Measurements from ENCODE around the gene GNAL.
A peak's percentile ranks its signal among the peaks of the same experiment; 100 is the strongest.
"Not testable (repeated sequence)": the region's sequence is repeated elsewhere in the genome, so short reads cannot be mapped to it uniquely, and the experiment has no call there.

The GNAL gene

GRCh38 chr18:11688972-11689668 lies at the start of gene GNAL:
GNAL (plus strand) TSS chr18:11689264; CDS start chr18:11689564, 300 bp downstream.
- DNase-seq (ENCODE audit: low read depth): peak; percentile 91
- H3K4me3 ChIP-seq (ENCODE audit: low read length): peak within 1 kb of the TSS; percentile 58
- no peak for TF ChIP-seq CTCF (IDR thresholded peaks at IDR 0.05; ENCODE audit: insufficient read depth, low read depth, low read length, missing control alignments)

GRCh38 chr18:11647310-11647709 lies 41.8 kb upstream of the GNAL start:
- not testable (repeated sequence) for H3K4me3 ChIP-seq (ENCODE audit: low read length); DNase-seq (ENCODE audit: low read depth)

- DNase-seq (ENCODE audit: low read depth); H3K4me3 ChIP-seq (ENCODE audit: low read length): not testable (repeated sequence)
Observed at GRCh38 chr18:11647804-11648203, 41.3 kb upstream of the GNAL start.

- DNase-seq (ENCODE audit: low read depth): no peak
- no peak for TF ChIP-seq CTCF (IDR thresholded peaks at IDR 0.05; ENCODE audit: insufficient read depth, low read depth, low read length, missing control alignments)
- no peak overlapping the region for H3K4me3 ChIP-seq (ENCODE audit: low read length)
Observed at GRCh38 chr18:11649839-11650238, 39.2 kb upstream of the GNAL start.

- no peak for DNase-seq (ENCODE audit: low read depth)
- H3K4me3 ChIP-seq (ENCODE audit: low read length): no peak overlapping the region
- no peak for TF ChIP-seq CTCF (IDR thresholded peaks at IDR 0.05; ENCODE audit: insufficient read depth, low read depth, low read length, missing control alignments)
Observed at GRCh38 chr18:11651899-11652298, 37.2 kb upstream of the GNAL start.

GRCh38 chr18:11653521-11653920 lies 35.5 kb upstream of the GNAL start:
- no peak for DNase-seq (ENCODE audit: low read depth)
- H3K4me3 ChIP-seq (ENCODE audit: low read length): no peak overlapping the region
- no peak for TF ChIP-seq CTCF (IDR thresholded peaks at IDR 0.05; ENCODE audit: insufficient read depth, low read depth, low read length, missing control alignments)

- TF ChIP-seq CTCF (IDR thresholded peaks at IDR 0.05; ENCODE audit: insufficient read depth, low read depth, low read length, missing control alignments): peak; percentile 91
- DNase-seq (ENCODE audit: low read depth): peak; percentile 69
- H3K4me3 ChIP-seq (ENCODE audit: low read length): no peak overlapping the region
Observed at GRCh38 chr18:11654736-11655605, 34.1 kb upstream of the GNAL start.

GRCh38 chr18:11655606-11655932 lies 33.5 kb upstream of the GNAL start:
- no peak overlapping the region for H3K4me3 ChIP-seq (ENCODE audit: low read length)
- no peak for DNase-seq (ENCODE audit: low read depth)
- TF ChIP-seq CTCF (IDR thresholded peaks at IDR 0.05; ENCODE audit: insufficient read depth, low read depth, low read length, missing control alignments): no peak
